22Rv1 (cell line): ENCODE measurements around the gene RFX3.

ENCODE experiments used
- ZFX ChIP-seq: fragments of 450-650 bp; IDR thresholded peaks from 2 replicates; pipeline ENCODE4 v1.6.1; 2017; ENCODE audit warnings: antibody characterized with exemption, borderline replicate concordance
- TF ChIP-seq, protein P1 (sequence below): fragments of 450-650 bp; IDR thresholded peaks from 2 replicates; pipeline ENCODE4 v1.5.1; 2017; ENCODE audit warnings: mild to moderate bottlenecking

DNA sequence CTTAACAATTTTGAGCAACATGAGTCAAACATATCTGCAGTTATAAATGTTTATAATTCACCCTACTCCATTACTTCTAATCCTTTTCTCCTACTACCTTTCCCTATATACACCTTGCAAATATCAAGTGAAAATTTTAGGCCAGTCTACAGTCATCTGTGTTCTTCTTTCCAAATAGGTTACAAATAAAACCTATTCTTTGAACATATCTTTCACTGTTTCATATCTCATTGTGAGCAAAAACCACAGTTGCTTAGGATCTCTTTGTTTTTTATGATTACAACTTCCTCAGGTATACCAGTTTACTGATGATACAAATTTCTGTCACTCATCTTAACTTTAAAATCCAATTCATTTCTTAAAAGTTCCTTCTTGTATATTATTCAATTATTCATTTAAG is 34.4 kb downstream of the RFX3 start:
- TF ChIP-seq, protein P1, sequence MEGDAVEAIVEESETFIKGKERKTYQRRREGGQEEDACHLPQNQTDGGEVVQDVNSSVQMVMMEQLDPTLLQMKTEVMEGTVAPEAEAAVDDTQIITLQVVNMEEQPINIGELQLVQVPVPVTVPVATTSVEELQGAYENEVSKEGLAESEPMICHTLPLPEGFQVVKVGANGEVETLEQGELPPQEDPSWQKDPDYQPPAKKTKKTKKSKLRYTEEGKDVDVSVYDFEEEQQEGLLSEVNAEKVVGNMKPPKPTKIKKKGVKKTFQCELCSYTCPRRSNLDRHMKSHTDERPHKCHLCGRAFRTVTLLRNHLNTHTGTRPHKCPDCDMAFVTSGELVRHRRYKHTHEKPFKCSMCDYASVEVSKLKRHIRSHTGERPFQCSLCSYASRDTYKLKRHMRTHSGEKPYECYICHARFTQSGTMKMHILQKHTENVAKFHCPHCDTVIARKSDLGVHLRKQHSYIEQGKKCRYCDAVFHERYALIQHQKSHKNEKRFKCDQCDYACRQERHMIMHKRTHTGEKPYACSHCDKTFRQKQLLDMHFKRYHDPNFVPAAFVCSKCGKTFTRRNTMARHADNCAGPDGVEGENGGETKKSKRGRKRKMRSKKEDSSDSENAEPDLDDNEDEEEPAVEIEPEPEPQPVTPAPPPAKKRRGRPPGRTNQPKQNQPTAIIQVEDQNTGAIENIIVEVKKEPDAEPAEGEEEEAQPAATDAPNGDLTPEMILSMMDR, result no peak
- no peak for TF ChIP-seq ZFX
